ENCODE measurements around the gene ETF1. TPM values are rescaled to one million over a fixed set of nuclear protein-coding genes. Genes with fewer than 3 reads are reported as not detected.

ETF1 gene
- total and polyA plus RNA-seq, 9 of the 15 experiments (the other 6 are each of a cell fraction or from before 2014, with no cell fraction given): 53.7 to 209 (median 164) TPM

DNA sequence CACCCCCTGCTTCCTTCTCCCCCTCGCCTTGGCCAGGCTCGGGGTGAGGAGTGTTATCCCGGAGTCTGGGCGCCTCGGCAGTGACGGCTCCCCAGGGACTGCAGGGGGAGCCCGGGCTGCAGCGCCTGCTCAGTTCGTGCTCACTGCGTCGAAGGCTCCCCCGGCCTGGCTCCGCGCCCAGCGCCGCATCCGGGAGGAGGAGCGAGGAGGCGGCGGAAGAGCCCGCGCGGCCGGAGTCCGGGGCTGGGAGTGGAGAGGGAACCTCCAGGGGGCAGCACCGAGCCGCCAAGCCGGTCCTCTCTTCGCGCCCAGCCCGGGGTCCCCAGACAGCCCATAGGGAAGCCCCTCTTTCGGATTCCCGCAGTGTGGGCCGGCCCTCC is 79.0 kb downstream of the ETF1 start (continued):
- TF ChIP-seq, protein P1, sequence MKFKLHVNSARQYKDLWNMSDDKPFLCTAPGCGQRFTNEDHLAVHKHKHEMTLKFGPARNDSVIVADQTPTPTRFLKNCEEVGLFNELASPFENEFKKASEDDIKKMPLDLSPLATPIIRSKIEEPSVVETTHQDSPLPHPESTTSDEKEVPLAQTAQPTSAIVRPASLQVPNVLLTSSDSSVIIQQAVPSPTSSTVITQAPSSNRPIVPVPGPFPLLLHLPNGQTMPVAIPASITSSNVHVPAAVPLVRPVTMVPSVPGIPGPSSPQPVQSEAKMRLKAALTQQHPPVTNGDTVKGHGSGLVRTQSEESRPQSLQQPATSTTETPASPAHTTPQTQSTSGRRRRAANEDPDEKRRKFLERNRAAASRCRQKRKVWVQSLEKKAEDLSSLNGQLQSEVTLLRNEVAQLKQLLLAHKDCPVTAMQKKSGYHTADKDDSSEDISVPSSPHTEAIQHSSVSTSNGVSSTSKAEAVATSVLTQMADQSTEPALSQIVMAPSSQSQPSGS (CRISPR knock-in tag; IDR thresholded peaks at IDR 0.05): no peak
- TF ChIP-seq TFAM (CRISPR knock-in tag; conservative IDR thresholded peaks at IDR 0.05): no peak
- peak; percentile 6; the same call in 1 of the 2 replicates for TF ChIP-seq SMARCE1 (IDR thresholded peaks at IDR 0.05)
- TF ChIP-seq RCOR1 (IDR thresholded peaks at IDR 0.05; ENCODE audit: borderline replicate concordance in 1 of 2, low read depth in 2 of 2, low read length in 2 of 2): peak in 1 of 2 experiments; percentile 78; a peak in 3 of 4 replicates
- no peak for TF ChIP-seq KDM2B (CRISPR knock-in tag; IDR thresholded peaks at IDR 0.05)
- no peak for TF ChIP-seq FOXK1 (CRISPR knock-in tag; IDR thresholded peaks at IDR 0.05; ENCODE audit: borderline replicate concordance)
- peak; percentile 94 for TF ChIP-seq HMGN3 (IDR thresholded peaks at IDR 0.05; ENCODE audit: borderline replicate concordance, extremely low read depth, insufficient read length, low read depth, low read length)
- TF ChIP-seq, protein P2, sequence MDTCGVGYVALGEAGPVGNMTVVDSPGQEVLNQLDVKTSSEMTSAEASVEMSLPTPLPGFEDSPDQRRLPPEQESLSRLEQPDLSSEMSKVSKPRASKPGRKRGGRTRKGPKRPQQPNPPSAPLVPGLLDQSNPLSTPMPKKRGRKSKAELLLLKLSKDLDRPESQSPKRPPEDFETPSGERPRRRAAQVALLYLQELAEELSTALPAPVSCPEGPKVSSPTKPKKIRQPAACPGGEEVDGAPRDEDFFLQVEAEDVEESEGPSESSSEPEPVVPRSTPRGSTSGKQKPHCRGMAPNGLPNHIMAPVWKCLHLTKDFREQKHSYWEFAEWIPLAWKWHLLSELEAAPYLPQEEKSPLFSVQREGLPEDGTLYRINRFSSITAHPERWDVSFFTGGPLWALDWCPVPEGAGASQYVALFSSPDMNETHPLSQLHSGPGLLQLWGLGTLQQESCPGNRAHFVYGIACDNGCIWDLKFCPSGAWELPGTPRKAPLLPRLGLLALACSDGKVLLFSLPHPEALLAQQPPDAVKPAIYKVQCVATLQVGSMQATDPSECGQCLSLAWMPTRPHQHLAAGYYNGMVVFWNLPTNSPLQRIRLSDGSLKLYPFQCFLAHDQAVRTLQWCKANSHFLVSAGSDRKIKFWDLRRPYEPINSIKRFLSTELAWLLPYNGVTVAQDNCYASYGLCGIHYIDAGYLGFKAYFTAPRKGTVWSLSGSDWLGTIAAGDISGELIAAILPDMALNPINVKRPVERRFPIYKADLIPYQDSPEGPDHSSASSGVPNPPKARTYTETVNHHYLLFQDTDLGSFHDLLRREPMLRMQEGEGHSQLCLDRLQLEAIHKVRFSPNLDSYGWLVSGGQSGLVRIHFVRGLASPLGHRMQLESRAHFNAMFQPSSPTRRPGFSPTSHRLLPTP (IDR thresholded peaks at IDR 0.05; ENCODE audit: borderline replicate concordance, extremely low read depth, insufficient read length): no peak
- no peak for TF ChIP-seq ZNF124 (CRISPR knock-in tag; IDR thresholded peaks at IDR 0.05)
- no peak for TF ChIP-seq PHB2 (IDR thresholded peaks at IDR 0.05; ENCODE audit: low read depth)
- TF ChIP-seq IRF9 (tag; IDR thresholded peaks at IDR 0.05): no peak
- peak; percentile 18; the same call in 1 of the 2 replicates for TF ChIP-seq ZNF175 (CRISPR knock-in tag; IDR thresholded peaks at IDR 0.05; ENCODE audit: low read depth)
- TF ChIP-seq SP2 (IDR thresholded peaks at IDR 0.05; ENCODE audit: extremely low read depth, low read depth, low read length, poor library complexity, severe bottlenecking): no peak
- peak; percentile 90 for TF ChIP-seq RBM22 (IDR thresholded peaks at IDR 0.05; ENCODE audit: low read depth, low read length, poor library complexity, severe bottlenecking)
- TF ChIP-seq TAF9B (IDR thresholded peaks at IDR 0.05; ENCODE audit: partially characterized antibody): peak; percentile 43
- TF ChIP-seq, protein P3, sequence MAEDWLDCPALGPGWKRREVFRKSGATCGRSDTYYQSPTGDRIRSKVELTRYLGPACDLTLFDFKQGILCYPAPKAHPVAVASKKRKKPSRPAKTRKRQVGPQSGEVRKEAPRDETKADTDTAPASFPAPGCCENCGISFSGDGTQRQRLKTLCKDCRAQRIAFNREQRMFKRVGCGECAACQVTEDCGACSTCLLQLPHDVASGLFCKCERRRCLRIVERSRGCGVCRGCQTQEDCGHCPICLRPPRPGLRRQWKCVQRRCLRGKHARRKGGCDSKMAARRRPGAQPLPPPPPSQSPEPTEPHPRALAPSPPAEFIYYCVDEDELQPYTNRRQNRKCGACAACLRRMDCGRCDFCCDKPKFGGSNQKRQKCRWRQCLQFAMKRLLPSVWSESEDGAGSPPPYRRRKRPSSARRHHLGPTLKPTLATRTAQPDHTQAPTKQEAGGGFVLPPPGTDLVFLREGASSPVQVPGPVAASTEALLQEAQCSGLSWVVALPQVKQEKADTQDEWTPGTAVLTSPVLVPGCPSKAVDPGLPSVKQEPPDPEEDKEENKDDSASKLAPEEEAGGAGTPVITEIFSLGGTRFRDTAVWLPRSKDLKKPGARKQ (CRISPR knock-in tag; IDR thresholded peaks at IDR 0.05): no peak
- TF ChIP-seq ZFP1 (CRISPR knock-in tag; IDR thresholded peaks at IDR 0.05): no peak
- no peak for TF ChIP-seq CBX8 (IDR thresholded peaks at IDR 0.05; ENCODE audit: borderline replicate concordance, extremely low read depth, low read depth, low read length, poor library complexity, severe bottlenecking)
- peak; percentile 46; the same call in 1 of the 2 replicates for TF ChIP-seq MBD2 (IDR thresholded peaks at IDR 0.05; ENCODE audit: borderline replicate concordance, low read depth)
- TF ChIP-seq ZNF696 (CRISPR knock-in tag; conservative IDR thresholded peaks at IDR 0.05): no peak
- no peak for TF ChIP-seq PPARD (CRISPR knock-in tag; IDR thresholded peaks at IDR 0.05)
